HCT116 (cell line): Measurements from ENCODE around the gene GARIN3.

Experiments
- ATF3 ChIP-seq: IDR thresholded peaks from 2 replicates; pipeline ENCODE4 v1.6.1; 2012
- CTCF ChIP-seq, 3 experiments: fragments of 200-600 bp in 1 of 3; sonication (generic) in 1 of 3; IDR thresholded peaks in 2 of 3; conservative IDR thresholded peaks in 1 of 3; 2 replicates each; pipeline ENCODE4 v1.5.1; 2012 to 2017; ENCODE audit warnings: low read depth in 2 of 3, low read length in 2 of 3, antibody characterized with exemption in 1 of 3, borderline replicate concordance in 1 of 3, control low read depth in 1 of 3, mild to moderate bottlenecking in 1 of 3, mixed read lengths in 1 of 3, mixed run types in 1 of 3, moderate library complexity in 1 of 3; ENCODE audit not compliant: insufficient read depth in 1 of 3
- ELF1 ChIP-seq: IDR thresholded peaks from 2 replicates; pipeline ENCODE4 v1.6.1; 2012; ENCODE audit warnings: low read depth, borderline replicate concordance
- EZH2 ChIP-seq: fragments of 200-600 bp; sonication (generic); IDR thresholded peaks from 2 replicates; pipeline ENCODE4 v1.6.1; 2017; ENCODE audit warnings: antibody characterized with exemption, mixed run types
- MAX ChIP-seq: IDR thresholded peaks from 2 replicates; pipeline ENCODE4 v1.6.1; 2012
- POLR2A ChIP-seq: IDR thresholded peaks from 2 replicates; pipeline ENCODE4 v1.7.0; 2011; ENCODE audit warnings: borderline replicate concordance; ENCODE audit not compliant: insufficient read depth, insufficient read length; ENCODE audit errors: extremely low read depth
- REST ChIP-seq: IDR thresholded peaks from 2 replicates; pipeline ENCODE4 v1.6.1; 2012; ENCODE audit warnings: low read depth
- SP1 ChIP-seq: IDR thresholded peaks from 2 replicates; pipeline ENCODE4 v1.6.1; 2012; ENCODE audit warnings: low read depth
- ZFX ChIP-seq: fragments of 450-650 bp; IDR thresholded peaks from 2 replicates; pipeline ENCODE4 v1.6.1; 2017

- TF ChIP-seq CTCF (IDR thresholded peaks at IDR 0.05 in 2 of 3, conservative IDR thresholded peaks at IDR 0.05 in 1 of 3; ENCODE audit: borderline replicate concordance in 1 of 3, insufficient read depth in 1 of 3, low read depth in 2 of 3, low read length in 2 of 3) = no peak
- TF ChIP-seq SP1 = no peak
- no peak for TF ChIP-seq ELF1
- TF ChIP-seq EZH2 = no peak
- TF ChIP-seq MAX = no peak
- TF ChIP-seq REST = no peak
- TF ChIP-seq ATF3 = no peak
- no peak for TF ChIP-seq POLR2A
- no peak for TF ChIP-seq ZFX
Measured at GRCh38 chr5:157215514-157216167, 49.6 kb upstream of the GARIN3 start.
